ENCODE measurements around the gene NLGN1. TPM values are rescaled to one million over a fixed set of nuclear protein-coding genes. Genes with fewer than 3 reads are reported as not detected.
"Not testable (repeated sequence)": the region's sequence is repeated elsewhere in the genome, so short reads cannot be mapped to it uniquely, and the experiment has no call there.

The NLGN1 gene
- total RNA-seq, 3 donors from 2014 or later = 0.43 to 14.3 (median 2.0) TPM

- ATAC-seq (no peak), DNase-seq (no peak)
- intact Hi-C loops (cut with DNase I, micrococcal nuclease) = no loop called here
- Histone ChIP-seq H3K9me3 (no peaks in the 10 kb centered on the region), H3K4me3 (no peak overlapping the region), H3K4me1 (ENCODE audit: low read depth) (no peaks in the 10 kb centered on the region), H3K36me3 (ENCODE audit: low read depth) (no peaks in the 10 kb centered on the region)
- TF ChIP-seq CTCF (IDR thresholded peaks at IDR 0.05) = no peak
These were observed 115.6 kb downstream of the NLGN1 start for GRCh38 chr3:173513123-173513522.

- TF ChIP-seq CTCF (IDR thresholded peaks at IDR 0.05) = no peak
- Histone ChIP-seq H3K4me1 (ENCODE audit: low read depth) (no peaks in the 10 kb centered on the region), H3K9me3 (no peaks in the 10 kb centered on the region), H3K4me3 (no peak overlapping the region), H3K36me3 (ENCODE audit: low read depth) (no peaks in the 10 kb centered on the region)
- DNase-seq = peak in 2 of 3 donors; percentile 4 to 26
- ATAC-seq = peak; percentile 74
- intact Hi-C loops (cut with DNase I, micrococcal nuclease) = no loop called here
These were observed 131.6 kb downstream of the NLGN1 start for GRCh38 chr3:173529062-173529711.

- H3K36me3 ChIP-seq (ENCODE audit: low read depth) = no peaks in the 10 kb centered on the region
- H3K4me3 ChIP-seq = no peak overlapping the region
- DNase-seq (no peak), ATAC-seq (no peak)
- TF ChIP-seq CTCF (IDR thresholded peaks at IDR 0.05) = no peak
- intact Hi-C loops (cut with DNase I, micrococcal nuclease) = no loop called here
- H3K9me3 ChIP-seq = no peaks in the 10 kb centered on the region
- no peaks in the 10 kb centered on the region for H3K4me1 ChIP-seq (ENCODE audit: low read depth)
These were observed 134.1 kb downstream of the NLGN1 start for GRCh38 chr3:173531602-173532001.

- intact Hi-C loops (cut with DNase I, micrococcal nuclease) = no loop called here
- DNase-seq (no peak), ATAC-seq (no peak)
- H3K36me3 ChIP-seq (ENCODE audit: low read depth) = no peaks in the 10 kb centered on the region
- no peaks in the 10 kb centered on the region for H3K9me3 ChIP-seq
- H3K4me3 ChIP-seq = no peak overlapping the region
- no peak for TF ChIP-seq CTCF (IDR thresholded peaks at IDR 0.05)
- H3K4me1 ChIP-seq (ENCODE audit: low read depth) = no peaks in the 10 kb centered on the region
These were observed 140.9 kb downstream of the NLGN1 start for GRCh38 chr3:173538410-173538809.

- H3K4me3 ChIP-seq; intact Hi-C loops (cut with DNase I, micrococcal nuclease); DNase-seq; H3K9me3 ChIP-seq; H3K36me3 ChIP-seq (ENCODE audit: low read depth); ATAC-seq; H3K4me1 ChIP-seq (ENCODE audit: low read depth): not testable (repeated sequence)
These were observed 148.0 kb downstream of the NLGN1 start for GRCh38 chr3:173545590-173545989.

- intact Hi-C loops (cut with DNase I, micrococcal nuclease) = no loop called here
- ATAC-seq = no peak
- H3K4me1 ChIP-seq (ENCODE audit: low read depth) = no peaks in the 10 kb centered on the region
- no peak for DNase-seq
- H3K9me3 ChIP-seq = no peaks in the 10 kb centered on the region
- TF ChIP-seq CTCF (IDR thresholded peaks at IDR 0.05) = no peak
- no peak overlapping the region for H3K4me3 ChIP-seq
- H3K36me3 ChIP-seq (ENCODE audit: low read depth) = no peaks in the 10 kb centered on the region
These were observed 149.5 kb downstream of the NLGN1 start for GRCh38 chr3:173547070-173547469.
